Hematopoietic multipotent progenitor cell (in vitro differentiated cells): Measurements from ENCODE around the gene C1orf116. TPM values are rescaled to one million over a fixed set of nuclear protein-coding genes. Genes with fewer than 3 reads are reported as not detected.
"Not testable (repeated sequence)": the region's sequence is repeated elsewhere in the genome, so short reads cannot be mapped to it uniquely, and the experiment has no call there.

ENCODE experiments used
- DNase-seq, 3 donors: peaks; one replicate each; pipeline ENCODE4 v3.0.0-alpha.2; 2011 to 2015; ENCODE audit warnings: low read depth in 2 of 3, low spot score in 2 of 3
- total RNA-seq: library from RNA; depleted of rRNA; stranded (reverse); fragments of >200 nt; gene quantifications from one replicate; pipeline ENCODE4 v1.2.3, GENCODE V29; 2012

The C1orf116 gene
- total RNA-seq, 1 donor = under 0.01 TPM

DNA sequence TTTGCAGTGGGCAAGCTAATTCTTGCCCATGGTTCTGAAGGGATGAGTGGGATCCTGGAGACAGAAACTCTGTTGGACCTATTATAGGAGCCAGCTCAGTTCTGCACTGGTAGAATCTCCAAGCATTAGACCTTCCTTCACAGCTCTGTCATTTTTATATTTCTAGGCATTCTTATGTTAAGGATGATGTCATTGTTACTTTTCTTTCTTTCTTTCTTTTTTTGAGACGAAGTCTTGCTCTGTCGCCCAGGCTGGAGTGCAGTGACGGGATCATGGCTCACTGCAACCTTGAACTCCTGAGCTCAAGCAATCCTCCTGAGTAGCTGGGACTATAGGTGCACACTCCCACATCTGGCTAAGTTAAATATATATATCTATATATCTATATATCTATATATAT lies 28.0 kb upstream of the C1orf116 start:
- no peak for DNase-seq

DNA sequence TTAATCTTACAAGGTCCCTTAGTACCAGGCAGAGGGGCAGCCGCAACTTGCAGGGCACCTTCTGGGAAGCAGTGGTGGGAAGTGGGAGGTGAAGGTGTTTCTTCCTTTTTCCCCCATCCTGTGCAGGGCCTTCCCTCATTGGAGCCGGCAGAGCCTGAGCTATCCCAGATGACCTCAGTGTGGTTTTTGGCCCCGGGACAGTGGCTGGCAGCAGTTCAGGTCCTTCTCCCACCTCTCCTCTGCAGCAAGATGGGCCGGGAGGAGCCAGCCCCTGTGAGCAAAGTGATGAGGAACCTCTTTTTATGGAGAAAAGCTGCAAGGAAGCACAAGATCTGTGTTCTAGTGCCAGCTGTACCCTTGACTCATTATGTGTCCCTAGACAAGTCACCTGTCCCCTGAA lies 27.3 kb upstream of the C1orf116 start:
- DNase-seq = no peak

DNA sequence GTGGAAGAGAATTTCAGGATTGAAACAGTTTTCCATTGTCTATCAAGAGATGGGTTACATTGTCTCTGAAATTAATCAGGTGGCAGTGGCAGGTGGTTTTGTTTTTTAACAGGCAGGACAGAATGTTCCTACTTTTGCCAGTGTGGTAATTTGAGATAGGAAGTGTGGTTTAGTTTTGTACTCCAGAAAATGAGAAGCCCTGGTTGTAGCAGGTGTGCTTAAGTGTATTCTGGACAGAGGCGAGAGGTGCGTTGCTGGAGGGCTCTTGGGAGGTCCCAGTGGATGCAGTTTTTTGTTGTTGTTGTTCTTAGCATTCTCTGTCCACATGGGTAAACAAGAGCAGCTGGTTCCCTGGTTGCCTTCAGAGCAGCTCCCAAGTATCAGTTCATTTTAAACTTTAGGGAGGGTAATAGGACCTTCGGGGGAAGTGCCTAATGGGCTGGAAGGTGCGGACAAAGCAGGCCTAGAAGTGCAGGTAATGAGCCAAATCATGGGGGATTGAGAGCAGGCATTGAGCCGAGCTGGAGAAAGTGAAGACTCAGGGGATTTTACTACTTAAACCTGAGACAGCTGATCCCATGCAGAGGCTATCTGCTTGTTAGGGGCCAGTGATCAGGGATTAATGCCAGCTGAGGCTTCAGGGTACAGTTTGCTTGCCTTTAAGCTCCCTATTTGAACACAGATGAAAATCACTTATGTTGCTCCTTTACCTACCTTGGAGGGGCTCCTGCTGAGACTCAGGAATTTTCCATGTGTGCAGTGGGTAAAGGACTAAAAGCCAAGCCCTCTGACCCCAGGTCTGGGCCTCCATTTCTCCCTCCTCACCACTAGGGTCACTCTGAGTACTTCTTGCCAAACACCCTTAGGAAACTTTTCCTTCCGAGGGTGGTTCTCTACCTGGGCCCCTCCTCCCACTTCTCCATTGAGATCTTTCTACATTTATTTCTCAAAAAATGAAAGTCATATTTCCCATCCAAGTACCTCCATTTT lies 26.6 kb upstream of the C1orf116 start:
- DNase-seq = peak in 1 of 3 donors; percentile 24

DNA sequence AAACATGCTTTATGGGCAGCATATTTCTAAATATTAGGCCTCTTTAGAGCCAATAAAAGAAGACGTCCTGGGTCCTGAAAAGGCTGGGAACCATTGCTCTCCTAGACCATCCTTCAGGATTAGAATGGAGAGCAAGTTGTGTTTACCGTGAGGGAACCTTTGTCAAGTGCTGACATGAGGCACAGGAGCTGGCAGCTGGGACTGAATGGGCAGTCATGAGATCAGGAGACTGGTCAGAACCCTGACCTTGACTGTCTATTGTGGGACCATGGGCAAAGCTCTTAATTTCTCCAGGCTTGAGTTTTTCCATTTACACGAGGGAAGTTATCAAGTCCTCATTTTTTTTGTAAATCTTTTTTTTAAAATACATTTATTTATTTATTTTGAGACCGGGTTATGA lies 25.7 kb upstream of the C1orf116 start:
- DNase-seq = no peak

DNA sequence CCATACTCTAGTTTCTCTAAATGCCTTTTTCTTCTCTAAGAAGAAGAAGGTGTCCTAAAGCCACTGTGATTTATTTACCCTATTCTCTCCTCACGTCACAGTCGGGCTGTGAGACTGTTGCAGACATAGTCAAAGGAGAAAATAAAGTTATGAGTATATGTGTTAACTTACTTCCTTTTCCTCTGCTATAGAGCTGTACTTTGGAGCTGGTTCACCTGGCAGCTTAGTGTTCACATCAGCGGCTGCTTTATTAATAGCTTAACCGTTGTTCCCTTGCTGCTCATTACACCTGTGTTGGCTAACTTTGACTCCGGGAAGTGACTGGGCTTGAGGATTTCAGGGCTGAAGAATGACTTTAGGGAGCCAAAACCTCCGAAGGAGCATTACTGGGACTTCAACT lies 24.1 kb upstream of the C1orf116 start:
- no peak for DNase-seq

DNA sequence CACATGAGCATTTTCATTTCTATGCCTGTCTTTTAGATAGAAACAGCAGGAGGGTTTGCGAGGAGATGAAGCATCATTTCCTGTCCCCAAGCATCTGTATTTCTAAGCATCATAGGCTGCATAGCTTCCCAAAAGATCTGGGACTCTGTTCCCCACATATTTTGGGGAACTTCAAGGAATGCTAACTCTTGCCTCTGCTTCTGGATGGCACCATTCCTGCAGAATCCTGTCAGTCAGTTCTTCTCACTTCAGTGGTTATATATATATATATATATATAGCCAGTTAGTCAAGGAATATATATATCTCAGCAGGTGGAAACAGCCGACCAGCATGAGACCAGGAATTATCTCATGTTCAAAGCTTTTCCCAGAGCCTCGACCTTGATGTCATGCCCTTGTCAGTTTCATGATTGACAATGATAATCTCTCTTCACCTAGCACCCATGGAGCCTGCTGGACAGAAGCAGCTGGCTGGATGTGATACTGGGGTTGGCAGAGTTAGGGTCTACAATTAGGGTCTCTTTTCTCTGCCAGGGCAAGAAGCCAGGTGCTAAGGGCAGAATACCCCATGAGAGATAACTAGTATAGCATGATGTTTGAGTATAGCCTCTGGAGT lies 22.9 kb upstream of the C1orf116 start:
- DNase-seq = no peak

DNA sequence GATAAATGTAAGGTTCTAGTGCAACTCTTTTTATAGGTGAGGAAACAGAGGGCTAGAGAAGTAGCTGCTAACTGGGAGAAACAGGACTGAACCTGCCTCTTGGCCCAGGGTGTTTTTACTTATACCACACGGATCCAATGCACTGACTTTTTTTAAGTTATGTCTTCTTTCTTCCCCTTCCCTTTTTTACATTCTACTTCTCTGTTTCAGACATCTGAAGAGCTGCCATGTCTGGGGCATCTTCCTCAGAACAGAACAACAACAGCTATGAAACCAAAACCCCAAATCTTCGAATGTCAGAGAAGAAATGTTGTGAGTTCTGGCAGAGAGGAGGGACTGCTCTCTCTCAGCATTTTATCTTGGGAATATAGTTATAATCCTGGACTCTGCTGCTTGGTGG lies 21.9 kb upstream of the C1orf116 start:
- DNase-seq = peak in 1 of 3 donors; percentile 45

DNA sequence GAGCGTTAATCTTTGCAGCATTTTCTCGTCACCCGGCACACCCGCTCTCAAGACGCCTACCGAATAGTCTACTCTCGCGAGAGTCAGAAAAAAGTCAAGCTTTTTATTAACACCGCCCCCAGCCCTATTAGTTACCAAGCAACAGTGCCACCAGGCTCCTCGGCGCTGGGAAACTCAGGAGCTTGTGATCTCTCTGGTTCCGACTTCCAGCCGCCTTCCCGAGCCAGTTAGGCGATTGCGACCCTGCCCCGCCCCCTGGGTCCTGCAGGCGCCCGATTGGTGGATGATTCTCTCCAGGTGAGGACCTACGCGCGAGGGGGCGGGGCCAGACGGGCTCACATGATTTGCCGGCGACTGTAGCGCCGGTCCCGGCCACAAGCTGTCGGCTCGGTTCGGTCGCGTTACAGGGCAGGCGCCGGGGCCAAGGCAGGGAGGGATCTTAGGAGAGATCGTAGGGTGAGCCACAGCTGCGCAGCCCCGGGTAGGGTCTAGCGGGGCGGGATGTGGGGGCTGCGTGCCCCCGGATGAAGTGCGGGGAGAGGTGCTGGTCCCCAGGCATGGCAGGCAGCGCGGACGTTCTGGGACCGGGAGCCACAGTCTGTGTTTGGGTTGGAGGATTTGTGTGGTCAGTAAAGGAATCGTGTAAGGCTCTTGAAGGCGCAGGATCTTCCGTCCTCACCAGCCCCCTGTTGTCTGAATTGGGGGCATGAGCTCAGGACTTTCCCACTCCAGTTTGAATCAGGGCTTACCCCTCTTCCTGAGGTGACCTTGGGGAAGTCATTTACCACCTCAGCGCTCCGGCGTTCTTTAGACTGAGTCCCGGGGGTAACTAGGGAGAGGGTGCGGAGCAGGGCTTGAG lies 20.6 kb upstream of the C1orf116 start, which contains the start of gene PFKFB2:
TSS of gene PFKFB2 (plus strand) at position 365 of the 859 bp plus-strand sequence. CDS start 1,443 bp downstream, outside the sequence.
- peak; percentile 85 to 96 (median 94) for DNase-seq

DNA sequence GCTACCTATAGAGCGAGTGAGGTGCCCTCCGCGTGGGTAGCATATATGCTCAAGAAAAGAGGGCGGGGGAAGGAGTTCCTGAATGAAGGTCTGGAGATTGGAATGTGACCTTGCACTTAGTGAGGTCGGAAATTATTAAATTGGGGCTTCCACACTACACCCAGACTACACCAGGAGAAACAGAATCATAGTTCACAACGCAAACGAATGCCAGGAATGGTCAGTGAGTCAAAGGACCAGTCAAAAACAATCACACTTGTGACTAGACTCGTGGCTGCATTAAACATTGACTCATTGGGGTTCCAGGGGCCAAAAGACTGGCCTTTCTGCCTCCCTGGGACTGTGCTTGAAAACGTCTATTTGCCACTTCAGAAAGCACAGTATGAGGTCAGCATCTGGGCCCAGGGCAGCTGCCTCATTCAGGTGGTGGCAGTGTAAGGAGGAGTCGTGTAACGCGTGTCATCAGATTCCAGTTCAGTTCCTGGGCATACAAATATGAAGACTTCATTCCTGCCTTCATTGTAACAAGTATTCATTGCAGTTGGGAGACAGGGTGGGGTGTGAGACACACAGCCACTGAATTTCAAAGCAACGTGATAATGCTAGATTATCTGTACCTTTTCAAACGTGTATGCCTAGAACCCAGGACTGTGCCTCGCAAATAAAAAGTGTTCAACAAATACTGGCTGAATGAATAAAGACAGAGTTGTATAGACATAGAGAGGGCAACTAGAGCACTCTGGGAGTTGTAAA lies 18.8 kb upstream of the C1orf116 start, which contains the start of gene YOD1:
TSS of gene YOD1 (minus strand) at position 18 of the 753 bp plus-strand sequence. CDS start 178 bp downstream, outside the sequence.
- DNase-seq = no peak

DNA sequence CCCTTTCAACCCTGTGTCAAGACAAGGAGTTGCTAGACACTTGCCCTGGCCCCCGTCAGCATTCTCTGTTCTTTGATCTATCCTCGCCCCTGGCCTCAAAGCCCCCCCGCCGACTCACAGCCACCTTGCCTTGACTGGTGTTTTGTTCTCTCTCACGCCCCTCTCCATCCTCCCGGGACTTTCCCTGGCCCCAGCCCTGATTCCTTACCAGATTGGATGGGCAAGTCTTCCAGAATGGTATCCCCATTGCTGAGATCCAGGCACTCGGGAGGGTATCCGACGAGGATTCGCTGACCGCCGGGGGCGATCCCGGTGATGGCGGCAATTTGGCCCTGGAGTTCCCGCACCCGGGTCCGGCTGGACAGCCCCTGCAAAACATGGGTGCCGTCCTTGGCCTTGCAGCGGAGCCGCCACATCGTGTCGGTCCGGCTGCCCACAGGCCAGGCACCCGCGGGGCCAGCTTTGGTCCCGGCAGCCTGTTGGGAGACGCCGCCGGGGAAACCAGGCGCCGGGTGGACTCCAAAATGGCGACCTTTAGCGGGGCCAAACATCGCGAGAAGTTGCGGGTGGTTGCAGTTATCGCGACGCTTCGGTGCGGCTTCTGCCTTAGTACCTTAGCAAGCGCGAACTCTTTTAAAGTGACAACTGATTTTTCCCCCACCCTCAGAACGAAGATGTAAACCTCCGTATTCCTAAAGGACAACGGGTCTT lies 18.1 kb upstream of the C1orf116 start:
- peak; percentile 82 to 93 (median 91) for DNase-seq

DNA sequence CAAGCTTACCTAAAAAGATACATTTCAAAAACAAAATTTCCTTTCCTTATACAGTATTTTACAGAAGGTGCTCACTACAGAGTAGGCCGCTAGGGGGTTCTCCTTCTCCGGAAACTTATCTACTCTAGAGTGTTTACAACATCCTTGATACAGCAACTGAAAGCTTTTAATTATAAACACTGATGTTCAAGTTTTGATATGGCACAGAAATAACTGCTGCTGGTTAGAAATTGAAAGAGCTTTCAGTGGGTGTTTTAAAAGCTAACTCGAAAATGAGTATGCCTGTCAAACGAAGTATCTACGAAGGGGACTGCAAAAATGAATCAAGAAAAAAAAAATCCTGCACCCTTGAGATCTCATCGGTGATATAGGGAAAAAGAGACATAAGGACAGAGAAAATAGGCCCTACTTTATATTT lies 17.4 kb upstream of the C1orf116 start:
- DNase-seq = peak; percentile 33 to 72 (median 58)

DNA sequence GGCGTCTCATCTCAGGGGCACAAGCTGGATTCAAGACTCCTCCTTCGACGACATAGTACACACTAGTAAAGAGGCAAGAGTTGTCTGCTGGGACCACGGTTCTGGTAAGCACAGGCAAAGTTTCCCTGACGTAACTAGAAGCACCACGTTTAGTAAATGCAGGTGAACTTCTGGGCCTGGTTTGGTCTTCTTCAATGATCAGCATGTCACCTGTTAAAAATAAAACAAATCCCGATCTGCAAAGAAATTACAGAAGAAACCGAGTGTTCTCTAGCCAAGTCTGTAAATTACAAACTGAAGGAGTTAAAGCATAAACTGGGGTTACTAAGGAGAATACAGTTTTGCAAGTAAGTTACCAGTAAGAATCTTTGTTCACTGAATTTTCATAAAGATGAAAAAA lies 17.0 kb upstream of the C1orf116 start:
- no peak for DNase-seq

DNA sequence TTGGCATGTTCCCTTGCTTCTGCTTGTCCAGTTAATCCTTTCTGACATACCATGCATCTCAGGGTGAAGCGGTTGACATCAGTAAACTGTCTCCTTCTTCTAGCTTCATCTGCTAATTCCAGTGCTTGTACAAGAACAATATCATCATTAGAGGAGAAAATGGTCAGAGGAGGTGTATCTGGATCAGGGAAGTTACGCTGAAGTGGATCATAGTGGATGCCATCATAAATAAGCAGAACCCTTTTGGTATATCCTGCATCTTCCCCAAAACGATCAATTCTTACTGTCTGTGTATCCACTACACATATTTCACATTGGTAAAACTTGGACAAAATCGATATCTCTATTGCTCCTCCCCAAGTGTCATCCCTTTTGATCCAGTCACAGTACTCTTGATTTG lies 16.5 kb upstream of the C1orf116 start:
- no peak for DNase-seq

DNA sequence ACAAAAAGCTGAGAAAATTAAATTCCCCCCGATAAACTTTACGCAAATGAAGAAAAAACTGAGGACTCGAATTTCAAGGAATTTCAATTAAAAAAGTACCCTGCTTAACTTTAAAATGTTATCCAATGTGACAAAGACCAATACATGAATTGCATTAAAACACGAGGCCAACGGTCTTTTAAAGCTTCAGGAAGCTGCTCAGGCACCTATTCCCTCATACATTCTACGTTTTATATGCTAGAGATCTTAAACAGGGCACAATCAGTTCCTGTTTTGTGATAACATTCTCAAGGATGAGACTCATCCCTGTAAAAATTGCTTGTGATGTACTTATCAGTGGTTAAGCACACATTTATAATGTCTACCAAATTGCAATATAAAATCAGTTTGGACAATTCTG lies 15.5 kb upstream of the C1orf116 start:
- no peak for DNase-seq

DNA sequence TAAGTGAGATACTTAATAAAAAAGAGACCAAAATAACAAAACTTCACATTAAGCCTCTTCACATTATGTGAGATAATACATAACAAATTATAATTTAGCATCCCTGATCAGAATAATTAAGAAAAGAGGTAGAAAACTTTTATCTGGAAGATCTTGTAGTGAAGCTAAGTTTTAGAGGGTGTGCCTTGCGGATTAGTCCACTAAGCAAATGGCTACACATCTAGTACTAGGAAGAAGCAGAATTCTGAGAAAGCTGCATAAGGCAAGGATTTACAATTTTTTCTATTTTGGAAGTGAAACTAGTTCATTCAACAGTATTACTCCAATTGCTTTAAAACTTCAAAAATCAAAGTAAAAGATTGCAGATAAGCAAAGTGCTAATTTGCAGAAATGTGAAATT lies 14.9 kb upstream of the C1orf116 start:
- DNase-seq = no peak

DNA sequence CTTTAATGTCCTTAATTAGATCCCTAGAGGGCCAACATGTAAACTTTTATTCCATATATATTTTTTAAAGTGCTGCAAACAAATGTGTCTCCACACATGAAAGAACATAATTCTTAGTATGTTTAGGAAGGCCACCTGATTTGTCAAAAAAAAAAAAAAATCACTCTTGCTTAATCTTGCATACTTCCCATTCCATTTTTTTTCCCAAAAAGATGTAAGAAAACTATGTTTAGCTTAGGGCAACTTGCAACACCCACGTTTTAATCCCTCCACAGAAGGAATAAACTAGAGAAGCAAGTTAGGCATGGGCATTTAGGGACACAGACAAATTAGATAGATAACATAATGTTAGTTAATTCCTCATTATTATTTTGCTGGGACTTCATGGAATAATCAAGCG lies 12.9 kb upstream of the C1orf116 start:
- no peak for DNase-seq

DNA sequence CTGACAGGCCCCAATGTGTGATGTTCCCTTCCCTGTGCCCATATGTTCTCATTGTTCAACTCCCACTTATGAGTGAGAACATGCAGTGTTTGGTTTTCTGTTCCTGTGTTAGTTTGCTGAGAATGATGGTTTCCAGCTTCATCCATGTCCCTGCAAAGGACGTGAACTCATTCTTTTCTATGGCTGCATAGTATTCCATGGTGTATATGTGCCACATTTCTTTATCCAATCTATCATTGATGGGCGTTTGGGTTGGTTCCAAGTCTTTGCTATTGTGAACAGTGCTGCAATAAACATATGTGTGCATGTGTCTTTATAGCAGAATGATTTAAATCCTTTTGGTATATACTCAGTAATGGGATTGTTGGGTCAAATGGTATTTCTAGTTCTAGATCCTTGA lies 8.8 kb upstream of the C1orf116 start:
- DNase-seq = not testable (repeated sequence)

DNA sequence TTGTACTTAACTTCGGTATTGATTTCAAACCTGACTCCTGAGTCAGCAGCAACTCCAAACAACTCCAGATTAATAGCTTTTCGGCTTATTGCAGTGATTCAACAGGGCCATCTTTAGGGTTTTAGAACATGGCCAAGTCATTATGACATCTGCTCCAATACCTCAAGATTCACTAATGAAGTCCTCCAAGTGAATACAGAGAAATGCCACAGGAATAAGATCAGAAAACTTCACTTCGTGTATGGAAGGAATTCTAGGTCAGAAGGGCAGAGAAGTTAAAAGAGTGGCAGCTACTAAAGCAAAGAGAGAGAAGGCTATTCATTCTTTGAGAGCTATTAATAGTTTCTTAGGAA lies 7.6 kb upstream of the C1orf116 start:
- no peak for DNase-seq

DNA sequence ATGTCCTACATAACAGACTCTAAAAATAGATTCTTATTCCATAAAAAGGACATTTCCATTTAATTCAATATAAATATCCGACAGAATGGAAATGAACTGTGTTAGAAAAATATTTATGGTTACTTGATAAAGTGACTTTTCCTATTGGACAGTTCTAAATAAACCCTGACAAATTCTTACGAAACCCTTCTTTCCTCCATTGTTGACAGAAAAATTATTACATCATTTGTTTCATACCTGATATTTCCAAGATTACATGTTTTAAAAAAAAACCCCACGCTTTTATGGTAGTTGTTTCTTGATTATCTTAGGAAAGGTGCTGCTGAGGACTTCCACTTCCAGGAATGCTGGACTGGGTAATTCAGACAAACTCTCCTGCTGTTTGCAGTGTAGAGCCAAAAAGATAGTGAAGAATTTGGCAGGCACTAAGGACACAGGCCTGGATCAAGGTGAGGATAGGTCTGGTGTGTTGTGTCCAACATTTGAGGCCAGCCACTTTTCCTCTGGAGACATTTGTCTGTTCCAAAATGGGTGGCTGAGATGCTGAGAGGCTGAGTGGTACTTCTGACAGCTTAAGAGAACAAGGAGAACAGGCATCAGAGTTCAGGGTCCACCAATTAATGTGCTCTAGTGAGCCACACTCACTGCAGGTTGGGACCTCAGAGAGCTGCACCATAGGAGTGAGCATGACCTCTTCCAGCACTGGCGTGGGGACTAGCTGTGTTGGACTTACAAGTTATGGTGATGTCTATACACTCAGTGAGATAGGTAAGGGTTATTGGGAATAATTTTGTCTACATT lies 7.0 kb upstream of the C1orf116 start:
- DNase-seq = no peak
